Activated naive CD4-positive, alpha-beta T cell (primary cell): ENCODE results near the gene CCNB1.
"Not testable (repeated sequence)": the region's sequence is repeated elsewhere in the genome, so short reads cannot be mapped to it uniquely, and the experiment has no call there.

ENCODE experiments used
- DNase-seq, 4 experiments: peaks; one replicate each; lab custom pipeline; 2025; lab: John Stamatoyannopoulos, UW

The CCNB1 gene

DNA sequence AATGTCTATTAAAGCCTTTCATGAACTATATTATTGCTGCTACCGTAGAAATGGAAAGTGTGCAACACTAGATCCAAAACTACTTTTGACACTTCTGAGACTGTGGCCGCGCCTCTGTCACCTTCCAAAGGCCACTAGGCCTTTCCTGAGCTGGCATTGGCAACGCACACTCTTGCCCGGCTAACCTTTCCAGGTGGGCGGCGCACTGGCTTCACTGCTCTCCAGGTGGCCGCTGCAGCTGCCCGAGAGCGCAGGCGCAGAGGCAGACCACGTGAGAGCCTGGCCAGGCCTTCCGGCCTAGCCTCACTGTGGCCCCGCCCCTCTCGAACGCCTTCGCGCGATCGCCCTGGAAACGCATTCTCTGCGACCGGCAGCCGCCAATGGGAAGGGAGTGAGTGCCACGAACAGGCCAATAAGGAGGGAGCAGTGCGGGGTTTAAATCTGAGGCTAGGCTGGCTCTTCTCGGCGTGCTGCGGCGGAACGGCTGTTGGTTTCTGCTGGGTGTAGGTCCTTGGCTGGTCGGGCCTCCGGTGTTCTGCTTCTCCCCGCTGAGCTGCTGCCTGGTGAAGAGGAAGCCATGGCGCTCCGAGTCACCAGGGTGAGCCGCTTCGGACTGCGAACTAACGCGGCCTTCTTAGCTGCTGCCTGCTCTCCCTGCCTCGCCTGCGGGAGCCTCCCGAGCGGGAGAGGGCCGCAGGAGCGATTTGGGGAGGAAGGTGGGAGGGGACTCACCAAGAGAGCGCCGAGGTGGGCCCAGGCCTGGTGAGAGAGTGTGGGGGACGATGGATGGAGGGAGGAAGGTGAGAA lies at the start of gene CCNB1:
Gene CCNB1, plus strand, starts transcription at position 465 of the 807 bp plus-strand sequence. Its CDS starts 113 bp downstream, at position 578.
- DNase-seq = peak; percentile 86 to 95 (median 91)

- DNase-seq = no peak
Observed at GRCh38 chr5:69129413-69129812, 37.5 kb upstream of the CCNB1 start.

DNA sequence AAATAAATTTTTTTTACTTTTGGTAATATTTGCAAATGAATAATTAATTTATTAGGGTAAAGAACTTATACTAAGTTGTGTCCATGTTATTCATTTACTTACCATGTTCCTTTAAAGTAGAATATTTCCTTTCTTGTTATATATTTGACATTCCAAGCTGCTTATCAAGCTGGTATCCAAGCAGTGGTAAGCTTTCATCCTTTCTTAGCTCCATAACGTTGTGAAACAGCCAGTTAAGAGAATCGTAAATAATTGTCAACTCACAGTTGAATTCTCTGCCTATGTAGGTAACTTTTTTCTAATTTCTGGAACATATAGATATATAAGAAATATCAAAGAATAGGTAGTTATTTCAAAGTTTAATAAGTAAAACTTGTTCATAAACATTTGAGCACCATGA lies 36.7 kb upstream of the CCNB1 start:
- DNase-seq = no peak

- no peak for DNase-seq
Observed at GRCh38 chr5:69131304-69131703, 35.6 kb upstream of the CCNB1 start.

- DNase-seq = no peak
Observed at GRCh38 chr5:69134126-69134525, 32.8 kb upstream of the CCNB1 start.

DNA sequence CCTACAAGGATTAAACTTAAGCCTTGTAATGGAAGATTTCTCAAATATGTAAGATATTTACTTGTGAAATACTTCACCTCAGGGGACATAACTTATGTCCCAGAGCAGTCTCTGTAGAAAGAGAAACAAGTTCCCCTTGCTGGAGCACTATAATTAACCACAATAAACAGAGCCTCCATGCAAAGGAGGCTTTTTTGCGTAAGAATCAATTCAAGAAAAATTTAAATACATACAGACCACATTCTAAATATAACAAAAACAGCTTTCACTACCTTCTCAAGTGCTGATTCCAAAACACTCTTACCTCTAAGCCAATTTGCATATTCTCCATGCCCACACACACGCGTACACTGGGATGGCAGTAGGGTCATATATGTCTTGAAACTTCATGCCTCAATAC lies 30.7 kb upstream of the CCNB1 start:
- DNase-seq = no peak

GRCh38 chr5:69137208-69137607 lies 29.7 kb upstream of the CCNB1 start:
- not testable (repeated sequence) for DNase-seq

GRCh38 chr5:69137807-69138206 lies 29.1 kb upstream of the CCNB1 start:
- DNase-seq = no peak

GRCh38 chr5:69138766-69139165 lies 28.2 kb upstream of the CCNB1 start:
- no peak for DNase-seq

- DNase-seq = not testable (repeated sequence)
Observed at GRCh38 chr5:69140239-69140638, 26.7 kb upstream of the CCNB1 start.

- DNase-seq = no peak
Observed at GRCh38 chr5:69140827-69141226, 26.1 kb upstream of the CCNB1 start.

- DNase-seq = not testable (repeated sequence)
Observed at GRCh38 chr5:69148576-69148975, 18.4 kb upstream of the CCNB1 start.

DNA sequence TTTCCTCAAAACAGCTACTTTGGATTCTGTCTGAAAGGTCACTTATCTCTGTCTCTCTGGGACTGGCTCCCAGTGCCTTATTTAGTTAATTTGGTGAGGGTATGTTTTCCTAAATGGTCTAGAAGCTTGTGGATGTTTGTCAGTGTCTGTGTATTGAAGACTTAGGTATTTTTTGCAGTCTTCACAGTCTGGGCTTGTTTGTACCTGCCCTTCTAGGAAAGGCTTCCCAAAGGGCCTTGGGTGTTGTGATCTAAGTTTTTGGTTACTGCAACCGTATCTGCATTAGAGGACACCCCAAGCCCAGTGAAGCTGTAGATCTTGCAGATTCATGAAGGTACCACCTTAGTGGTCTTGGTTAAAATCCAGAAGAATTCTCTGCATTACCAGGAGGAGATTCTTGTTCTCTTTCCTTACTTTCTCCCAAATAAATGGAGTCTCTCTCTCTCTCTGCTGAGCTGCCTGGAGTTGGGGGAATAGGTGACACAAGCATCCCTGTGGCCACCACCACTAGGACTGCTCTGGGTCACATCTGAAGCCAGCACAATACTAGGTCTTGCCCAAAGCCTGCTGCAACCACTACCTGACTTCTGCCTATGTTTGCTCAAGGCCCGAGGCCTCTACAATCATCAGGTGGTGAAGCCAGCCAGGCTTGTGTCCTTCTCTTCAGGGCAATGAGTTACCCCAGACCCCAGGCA lies 17.8 kb upstream of the CCNB1 start:
- no peak for DNase-seq

GRCh38 chr5:69149676-69150010 lies 17.3 kb upstream of the CCNB1 start:
- DNase-seq = no peak

DNA sequence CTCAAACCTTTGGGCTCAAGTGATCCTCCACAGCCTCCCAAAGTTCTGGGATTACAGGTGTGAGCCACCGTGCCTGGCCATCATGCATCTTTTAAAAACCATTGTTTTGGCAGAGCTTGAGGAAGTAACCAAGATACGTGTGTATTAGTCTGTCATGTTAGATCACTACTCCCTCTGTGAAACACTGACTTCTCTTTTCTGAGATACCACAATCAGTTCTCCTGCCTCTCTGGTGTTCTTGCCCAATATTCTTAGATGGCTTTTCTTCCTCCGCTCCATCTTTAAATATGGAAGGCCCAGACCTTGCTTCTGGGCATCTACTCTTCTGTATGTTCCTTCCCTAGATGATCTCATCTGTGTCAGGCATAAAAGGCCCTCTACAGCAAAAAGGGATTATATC lies 14.2 kb upstream of the CCNB1 start:
- DNase-seq = no peak

GRCh38 chr5:69156456-69156855 lies 10.5 kb upstream of the CCNB1 start:
- no peak for DNase-seq

- DNase-seq = no peak
Observed at GRCh38 chr5:69158039-69158438, 8.9 kb upstream of the CCNB1 start.

- no peak for DNase-seq
Observed at GRCh38 chr5:69160651-69161050, 6.3 kb upstream of the CCNB1 start.

DNA sequence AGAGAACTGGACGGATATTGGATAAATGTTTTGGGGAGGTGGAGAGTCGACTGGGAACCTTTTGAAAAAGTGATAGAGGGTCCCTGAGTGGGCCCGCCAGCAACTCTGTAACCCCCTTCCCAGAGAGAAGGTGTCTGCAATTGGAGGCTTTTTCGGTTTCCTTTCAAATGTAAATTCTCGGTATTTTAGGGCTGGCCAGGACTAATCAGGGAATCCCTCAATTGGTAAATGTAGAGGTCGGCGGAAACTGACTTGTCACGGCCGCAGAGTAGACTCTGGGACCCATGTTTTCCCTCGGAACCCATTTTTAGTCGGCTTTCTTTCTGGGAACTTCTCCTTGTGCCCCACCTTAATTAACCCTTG lies 524 bp downstream of the CCNB1 start:
- no peak for DNase-seq

DNA sequence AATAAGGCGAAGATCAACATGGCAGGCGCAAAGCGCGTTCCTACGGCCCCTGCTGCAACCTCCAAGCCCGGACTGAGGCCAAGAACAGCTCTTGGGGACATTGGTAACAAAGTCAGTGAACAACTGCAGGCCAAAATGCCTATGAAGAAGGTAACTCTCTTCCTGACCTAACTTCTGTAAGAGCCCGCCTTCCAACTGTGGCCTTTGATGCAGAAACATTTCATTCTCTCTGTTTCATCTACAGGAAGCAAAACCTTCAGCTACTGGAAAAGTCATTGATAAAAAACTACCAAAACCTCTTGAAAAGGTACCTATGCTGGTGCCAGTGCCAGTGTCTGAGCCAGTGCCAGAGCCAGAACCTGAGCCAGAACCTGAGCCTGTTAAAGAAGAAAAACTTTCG lies 979 bp downstream of the CCNB1 start:
- DNase-seq = no peak

DNA sequence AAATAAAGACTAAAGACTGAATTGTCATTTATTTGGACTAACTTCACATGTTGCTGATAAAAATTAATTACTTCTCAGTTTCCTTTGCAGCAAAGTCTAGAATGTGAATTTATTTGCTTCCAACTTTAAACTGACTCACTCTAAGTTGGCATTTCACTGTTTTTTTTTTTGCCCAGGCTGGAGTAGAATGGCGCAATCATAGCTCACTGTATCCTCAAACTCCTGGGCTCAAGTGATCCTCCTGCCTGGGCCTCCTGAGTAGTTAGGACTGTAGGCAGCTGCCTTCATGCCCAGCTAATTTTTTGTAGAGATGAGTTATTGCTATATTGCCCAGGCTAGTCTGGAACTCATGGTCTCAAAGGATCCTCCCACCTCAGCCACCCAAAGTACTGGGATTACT lies 3.5 kb downstream of the CCNB1 start:
- no peak for DNase-seq

DNA sequence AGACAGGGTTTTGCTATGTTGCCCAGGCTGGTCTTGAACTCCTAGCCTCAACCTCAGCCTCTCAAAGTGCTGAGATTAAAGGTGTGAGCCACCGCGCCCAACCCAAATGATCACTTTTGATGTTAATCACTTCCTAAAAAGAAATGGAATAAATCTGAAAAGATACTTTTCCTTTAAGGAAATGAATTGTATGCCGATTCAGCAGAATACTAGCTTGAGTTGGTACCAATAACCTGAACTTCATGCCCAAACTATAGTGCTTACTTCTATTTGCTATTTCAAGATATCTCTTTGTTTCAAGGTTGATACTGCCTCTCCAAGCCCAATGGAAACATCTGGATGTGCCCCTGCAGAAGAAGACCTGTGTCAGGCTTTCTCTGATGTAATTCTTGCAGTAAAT lies 4.0 kb downstream of the CCNB1 start:
- DNase-seq = no peak

GRCh38 chr5:69181659-69182293 lies 14.8 kb downstream of the CCNB1 start:
- DNase-seq = not testable (repeated sequence)
